SKM-1 treated with dmso at 0.1 percent for 144 hours (cell line): Measurements from ENCODE around the gene DYNLT1.
"Not testable (repeated sequence)": the region's sequence is repeated elsewhere in the genome, so short reads cannot be mapped to it uniquely, and the experiment has no call there.

Experiments used
- DNase-seq: peaks from one replicate; lab custom pipeline; 2025; ENCODE audit not compliant: unreplicated experiment; lab: John Stamatoyannopoulos, UW

The DYNLT1 gene

DNA sequence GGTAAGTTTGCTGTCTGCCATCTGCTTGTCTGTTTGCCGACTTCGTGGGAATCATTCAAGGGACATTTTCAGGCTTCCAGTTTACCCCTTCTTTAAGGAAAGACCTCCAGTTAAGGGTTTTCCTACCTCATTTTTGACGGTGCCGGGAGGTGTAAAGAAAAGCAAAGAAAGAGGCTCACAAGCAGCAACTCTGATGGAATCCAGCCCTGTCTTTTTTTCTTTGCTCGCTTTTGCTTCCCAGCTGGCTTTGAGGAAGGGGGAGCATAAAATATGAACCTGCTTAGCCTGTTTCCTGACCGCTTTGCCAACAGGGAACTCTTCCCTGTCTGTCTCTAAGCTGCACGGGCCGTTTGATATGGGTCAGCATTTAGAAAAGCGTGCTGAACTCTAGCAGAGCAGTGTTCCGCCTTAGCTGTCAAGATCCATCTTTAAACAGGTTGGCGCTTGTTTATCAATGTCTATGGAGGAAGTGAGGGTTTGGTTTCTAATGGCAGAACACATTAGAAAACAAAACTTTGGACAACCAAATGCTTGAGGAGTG, 19.2 kb upstream of the DYNLT1 start:
- no peak for DNase-seq

- no peak for DNase-seq
These were observed 18.5 kb upstream of the DYNLT1 start for GRCh38 chr6:158662954-158663624.

DNA sequence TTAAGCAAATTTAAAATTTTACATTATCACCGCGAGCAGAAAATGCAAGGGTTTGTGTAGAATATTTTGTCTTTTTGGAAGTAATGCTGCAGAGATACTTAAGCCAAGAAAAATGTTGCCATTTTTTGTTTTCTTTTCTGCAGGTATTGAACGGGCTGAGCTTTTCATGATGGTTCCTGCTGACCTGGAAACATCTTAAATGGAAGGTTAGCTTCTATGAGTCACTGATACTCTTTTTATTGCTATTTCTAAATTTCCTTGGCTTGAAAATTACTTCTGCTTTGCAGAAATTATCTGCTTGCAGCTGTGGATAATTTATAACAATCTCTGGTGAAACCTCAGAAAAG, 18.0 kb upstream of the DYNLT1 start:
- DNase-seq: no peak

GRCh38 chr6:158661156-158661685, 16.7 kb upstream of the DYNLT1 start:
- no peak for DNase-seq

DNA sequence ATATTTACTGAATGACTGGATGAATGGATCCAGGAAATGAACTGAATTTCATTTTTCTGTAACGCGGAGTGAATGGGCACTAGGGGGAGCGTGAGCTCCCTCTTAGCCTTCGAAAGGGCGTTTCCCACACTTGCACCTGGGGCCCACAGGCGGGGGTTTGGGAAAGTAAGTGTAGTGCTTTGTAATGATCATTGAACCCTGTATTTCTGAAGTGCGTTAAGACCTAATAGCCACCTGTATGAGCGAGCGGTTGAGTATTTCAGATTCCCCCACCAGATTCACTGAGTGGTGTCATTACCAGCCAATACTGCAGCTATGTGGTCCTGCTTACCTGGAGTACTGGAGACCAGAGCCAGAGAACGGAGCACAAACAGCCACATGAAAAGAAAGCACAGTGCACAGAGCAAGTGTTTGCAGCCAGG, 15.8 kb upstream of the DYNLT1 start:
- DNase-seq: peak; percentile 32

DNA sequence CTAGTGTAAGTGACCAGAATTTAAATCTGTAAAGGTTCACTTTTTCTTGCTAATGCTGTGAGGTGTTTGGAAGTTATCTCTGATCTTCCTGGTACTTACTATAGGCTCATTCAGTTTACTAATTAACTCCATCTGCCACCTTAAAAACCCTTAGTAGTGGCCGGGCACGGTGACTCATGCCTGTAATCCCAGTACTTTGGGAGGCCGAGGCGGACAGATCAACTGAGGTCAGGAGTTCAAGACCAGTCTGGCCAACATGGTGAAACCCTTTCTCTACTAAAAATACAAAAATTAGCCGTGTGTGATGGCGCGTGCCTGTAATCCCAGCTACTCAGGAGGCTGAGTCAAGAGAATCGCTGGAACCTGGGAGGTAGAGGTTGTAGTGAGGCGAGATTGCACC, 12.4 kb upstream of the DYNLT1 start:
- not testable (repeated sequence) for DNase-seq

DNA sequence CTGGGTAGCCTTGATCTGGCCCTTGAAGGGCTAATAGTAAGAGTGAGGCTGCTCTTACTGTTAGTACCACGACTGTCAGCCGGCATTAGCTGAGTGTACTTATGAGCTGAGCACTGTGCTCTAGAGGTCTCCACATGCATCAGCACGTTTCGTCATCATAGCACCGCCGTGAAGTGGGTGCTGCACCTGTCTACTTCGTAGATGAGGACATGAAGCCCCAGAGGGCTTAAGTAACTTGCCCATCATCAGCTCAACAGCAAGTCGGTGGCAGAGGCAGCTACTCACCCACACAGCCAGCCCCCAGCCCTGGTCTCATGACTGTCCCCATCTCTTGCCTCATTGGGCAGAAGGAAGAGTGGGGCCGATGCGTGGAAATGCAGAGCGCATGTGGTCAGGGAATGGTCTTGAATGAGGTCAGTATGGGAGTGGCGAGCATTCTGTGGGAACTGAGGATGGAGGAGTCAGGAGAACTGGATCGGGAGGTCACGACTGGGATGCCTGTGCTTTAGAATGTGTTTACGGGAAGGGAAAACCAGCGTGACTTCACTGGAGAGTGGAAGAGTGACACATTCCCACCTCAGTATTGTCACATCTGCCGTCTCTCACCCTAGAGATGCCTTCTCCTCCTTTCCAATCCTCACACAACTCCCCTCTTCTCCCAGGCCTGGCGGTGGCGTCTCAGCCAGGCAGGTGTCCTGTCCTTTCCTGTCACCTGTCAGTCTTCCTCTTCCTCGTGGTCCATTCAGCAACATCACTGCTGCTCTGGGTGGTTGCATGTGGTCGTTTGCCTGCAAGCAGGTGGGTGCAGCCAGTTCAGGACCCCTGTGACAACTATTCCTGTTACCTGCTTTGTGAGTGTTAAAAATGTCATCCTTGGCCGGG, 11.3 kb upstream of the DYNLT1 start:
- no peak for DNase-seq

DNA sequence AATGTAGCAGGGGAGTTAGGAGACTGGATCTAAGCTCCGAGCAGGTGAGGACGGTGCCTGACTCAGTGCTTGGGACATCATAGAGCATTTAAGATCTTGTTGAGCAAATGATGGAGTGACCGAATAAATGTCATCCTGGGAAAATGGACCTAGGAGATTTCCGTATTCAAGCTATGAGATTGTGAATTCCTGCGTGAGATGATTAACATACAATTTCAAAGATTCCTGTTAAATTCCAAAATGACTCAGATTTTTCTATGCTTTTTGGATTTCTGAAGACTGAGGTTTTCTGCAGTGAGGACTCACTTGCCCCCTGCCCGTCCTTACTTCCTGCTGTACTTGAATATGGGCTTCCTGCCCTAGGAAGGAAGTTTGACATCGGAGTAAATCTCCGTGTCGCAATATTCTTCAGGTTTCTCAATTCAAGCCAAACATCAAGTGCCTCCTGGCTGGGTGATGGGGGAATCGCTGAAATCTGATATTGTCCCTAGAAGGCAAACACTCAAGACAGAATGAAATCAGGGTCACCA, 10.5 kb upstream of the DYNLT1 start:
- DNase-seq: peak; percentile 81

- DNase-seq: peak; percentile 21
These were observed 10.0 kb upstream of the DYNLT1 start for GRCh38 chr6:158654498-158654897.

GRCh38 chr6:158653577-158654354, 9.2 kb upstream of the DYNLT1 start:
- DNase-seq: no peak

GRCh38 chr6:158651981-158652737, 7.6 kb upstream of the DYNLT1 start:
- DNase-seq: not testable (repeated sequence)

DNA sequence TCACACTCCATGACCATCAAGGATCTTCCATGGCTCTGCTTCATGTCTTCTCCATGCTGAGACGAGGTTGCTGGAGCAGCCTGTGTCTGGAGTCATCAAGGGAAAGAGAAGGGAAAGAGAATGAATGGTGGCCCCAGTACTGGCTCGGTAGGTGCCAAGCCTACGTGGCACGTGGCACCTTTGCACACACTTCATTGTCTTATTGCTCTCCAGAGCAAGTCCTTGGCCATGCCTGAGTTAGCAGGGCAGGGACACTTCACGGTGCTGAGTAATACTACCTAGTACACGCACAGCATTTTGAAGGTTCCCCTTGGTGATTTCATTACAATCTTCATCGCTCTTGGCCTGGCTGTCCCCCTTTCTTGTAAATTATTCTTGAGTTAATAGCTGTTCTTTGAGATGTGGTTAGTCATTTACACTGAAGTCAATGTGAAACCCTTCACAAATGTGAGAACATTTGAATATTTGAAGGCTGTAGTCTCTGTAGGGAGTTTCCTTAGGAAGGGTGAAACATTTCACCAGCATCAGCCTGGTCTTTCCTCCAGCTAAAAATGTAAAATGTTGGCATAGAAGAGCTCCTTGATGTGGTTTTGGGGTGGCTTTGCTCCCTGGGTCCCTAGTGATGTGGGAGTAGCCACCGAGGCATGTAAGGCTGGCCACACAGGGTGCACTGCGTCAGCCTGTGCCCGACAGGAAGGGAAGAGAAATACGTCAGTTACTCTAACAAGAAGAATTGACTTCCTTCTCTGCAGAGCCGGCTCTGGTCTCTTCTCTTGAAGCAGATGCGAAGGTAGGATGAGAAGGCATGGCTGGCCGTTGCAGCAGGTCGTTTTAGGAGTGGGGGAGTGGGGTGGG, 5.0 kb upstream of the DYNLT1 start, which contains the start of gene SYTL3:
Gene SYTL3 (plus strand): TSS at position 766 of the 855 bp plus-strand sequence. CDS start 13,215 bp downstream, outside the sequence.
- DNase-seq: peak; percentile 64

- no peak for DNase-seq
These were observed 4.2 kb upstream of the DYNLT1 start for GRCh38 chr6:158648682-158649131.

DNA sequence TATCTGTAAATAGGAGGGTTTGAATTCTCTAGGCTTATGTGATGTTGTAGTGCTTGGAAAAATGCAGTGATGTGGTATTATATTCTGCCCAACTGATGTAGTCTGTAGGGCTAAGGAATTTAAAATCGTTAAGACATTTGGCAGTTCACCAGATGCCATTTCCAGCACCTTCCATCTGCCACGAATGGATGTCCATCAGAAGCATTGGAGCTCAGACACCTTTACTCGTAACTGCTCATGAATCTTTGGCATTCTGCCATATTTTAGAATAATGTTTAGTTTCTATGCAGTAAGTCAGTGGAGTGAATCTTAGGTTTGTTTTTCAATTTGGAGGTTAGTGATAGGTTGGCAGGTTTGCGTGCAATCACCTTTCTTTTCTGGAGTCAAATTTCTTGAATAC, 3.0 kb upstream of the DYNLT1 start:
- DNase-seq: no peak

DNA sequence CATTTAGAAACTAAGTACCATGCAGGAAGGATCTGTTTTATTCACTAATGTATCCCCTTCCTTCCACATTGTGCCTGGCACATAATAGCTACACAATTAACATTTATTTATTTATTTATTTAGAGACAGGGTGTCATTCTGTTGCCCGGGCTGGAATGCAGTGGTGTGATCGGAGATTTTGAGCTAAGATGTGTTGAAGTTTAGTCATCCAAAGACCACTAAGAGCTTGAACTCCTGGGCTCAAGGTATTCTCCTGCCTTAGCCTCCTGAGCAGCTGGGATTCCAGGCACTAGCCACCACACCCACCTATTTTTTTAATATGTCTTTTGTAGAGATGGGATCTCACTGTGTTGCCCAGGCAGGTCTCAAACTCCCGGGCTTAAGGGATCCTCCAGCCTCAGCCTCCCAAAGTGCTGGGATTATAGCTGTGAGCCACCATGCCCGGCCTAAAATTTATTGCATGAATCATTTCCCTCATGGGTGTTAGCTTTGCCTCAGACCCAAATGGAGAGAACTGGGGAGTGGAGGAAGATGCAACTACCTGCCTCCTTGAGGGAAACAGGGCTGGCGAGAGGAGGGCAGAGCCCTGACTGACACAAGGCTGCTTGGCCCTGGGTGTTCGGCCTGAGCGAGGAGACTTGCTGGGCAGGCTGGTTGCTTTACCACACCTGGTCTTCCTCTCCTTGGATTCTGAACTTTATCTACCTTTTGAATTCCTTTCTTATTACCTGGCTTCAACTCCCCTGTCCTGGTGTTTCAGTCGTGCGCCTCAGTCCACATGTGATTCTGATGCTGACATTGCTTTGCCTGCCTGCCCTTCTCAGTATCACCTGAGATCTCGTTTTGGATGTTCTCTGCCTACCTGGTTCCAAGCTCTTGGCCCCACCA, 1.7 kb upstream of the DYNLT1 start:
- DNase-seq: no peak

GRCh38 chr6:158645064-158646022, 800 bp upstream of the DYNLT1 start:
- no peak for DNase-seq

DNA sequence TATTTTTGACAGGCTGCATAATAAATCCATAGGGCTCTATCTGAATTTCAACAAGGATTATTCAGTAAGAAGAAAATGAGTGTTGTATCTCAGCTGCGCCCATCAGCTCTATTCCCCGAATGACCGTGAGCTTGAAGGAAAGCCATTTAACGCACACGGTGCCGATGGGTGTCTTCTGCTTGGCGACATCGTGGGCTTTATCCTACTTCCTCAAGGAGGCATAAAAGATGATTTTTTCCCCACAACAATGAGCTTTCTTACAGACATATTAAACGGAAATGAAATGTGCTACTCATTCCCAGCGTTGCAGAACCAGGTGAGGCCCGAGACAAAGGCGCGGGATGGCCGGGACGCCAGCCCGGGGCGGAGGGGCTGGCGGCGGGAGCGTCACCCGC, 710 bp downstream of the DYNLT1 start:
- DNase-seq: no peak
